SK-N-SH (cell line): Measurements from ENCODE around the gene MCM8. TPM values are rescaled to one million over a fixed set of nuclear protein-coding genes. Genes with fewer than 3 reads are reported as not detected.
"Not testable (repeated sequence)": the region's sequence is repeated elsewhere in the genome, so short reads cannot be mapped to it uniquely, and the experiment has no call there.

Source experiments
- CTCF ChIA-PET: fragments of 300-600, 350-600 bp; formaldehyde crosslinking; extraction: SDS; loops from one replicate; lab custom pipeline; 2021; lab: Yijun Ruan, JAX
- POLR2A ChIA-PET: fragments of 350-600 bp; sonication (Branson Sonifier 250); formaldehyde crosslinking; extraction: SDS; loops from one replicate; lab custom pipeline; 2020; ENCODE audit warnings: antibody characterized with exemption, inconsistent platforms; lab: Yijun Ruan, JAX
- DNase-seq: peaks from one replicate; pipeline ENCODE4 v3.0.0; 2012
- H2AFZ ChIP-seq: fragments of 200-600 bp; sonication (generic); 2 replicates; pipeline ENCODE4 v1.8.1; 2016; ENCODE audit warnings: antibody characterized with exemption, mild to moderate bottlenecking, low read depth
- H3F3A ChIP-seq: fragments of 200-600 bp; sonication (generic); replicated peaks from 2 replicates; pipeline ENCODE3; 2016; ENCODE audit warnings: antibody characterized with exemption, mild to moderate bottlenecking; ENCODE audit not compliant: insufficient read depth
- H3K27ac ChIP-seq, 2 experiments: fragments of 200-500 bp in 1 of 2; fragments of 200-600 bp in 1 of 2; sonication (Bioruptor generic) in 1 of 2; sonication (generic), shearing (Covaris generic) in 1 of 2; 2 replicates each; pipeline versions ENCODE4 v1.5.1 to v1.6.1; 2014 to 2016; ENCODE audit warnings: low read depth in 2 of 2, inconsistent platforms in 1 of 2, low read length in 1 of 2, mild to moderate bottlenecking in 1 of 2, mixed read lengths in 1 of 2
- H3K27me3 ChIP-seq: fragments of 200-600 bp; sonication (generic), shearing (Covaris generic); 2 replicates; pipeline ENCODE4 v1.6.1; 2016; ENCODE audit warnings: mixed run types; ENCODE audit not compliant: insufficient read depth
- H3K36me3 ChIP-seq, 2 experiments: fragments of 200-500 bp in 1 of 2; fragments of 200-600 bp in 1 of 2; sonication (Bioruptor generic) in 1 of 2; sonication (generic) in 1 of 2; replicated peaks in 1 of 2; 2 replicates each; pipeline versions ENCODE3 to v1.5.1; 2014 to 2016; ENCODE audit warnings: low read length in 1 of 2, mild to moderate bottlenecking in 1 of 2; ENCODE audit not compliant: insufficient read depth in 2 of 2, control insufficient read depth in 1 of 2
- H3K4me1 ChIP-seq, 2 experiments: fragments of 200-500 bp in 1 of 2; fragments of 200-600 bp in 1 of 2; sonication (Bioruptor generic) in 1 of 2; sonication (generic), shearing (Covaris generic) in 1 of 2; 2 replicates each; pipeline versions ENCODE4 v1.5.1 to v1.6.1; 2014 to 2016; ENCODE audit warnings: low read depth in 1 of 2, low read length in 1 of 2, mixed run types in 1 of 2; ENCODE audit not compliant: insufficient read depth in 2 of 2, control insufficient read depth in 1 of 2
- H3K4me2 ChIP-seq: fragments of 200-600 bp; sonication (generic), shearing (Covaris generic); 2 replicates; pipeline ENCODE4 v1.6.1; 2017; ENCODE audit warnings: mixed run types
- H3K4me3 ChIP-seq, 2 experiments: fragments of 200-500 bp in 1 of 2; fragments of 200-600 bp in 1 of 2; sonication (Bioruptor generic) in 1 of 2; sonication (generic), shearing (Covaris generic) in 1 of 2; 2 replicates each; pipeline versions ENCODE4 v1.5.1 to v1.8.1; 2014 to 2016; ENCODE audit warnings: low read depth in 2 of 2, inconsistent platforms in 1 of 2, low read length in 1 of 2, mild to moderate bottlenecking in 1 of 2, mixed read lengths in 1 of 2, moderate library complexity in 1 of 2
- H3K79me2 ChIP-seq: fragments of 200-600 bp; sonication (generic); 2 replicates; pipeline ENCODE4 v1.8.1; 2017; ENCODE audit warnings: mild to moderate bottlenecking; ENCODE audit not compliant: insufficient read depth
- H3K9ac ChIP-seq: fragments of 200-600 bp; sonication (generic); 2 replicates; pipeline ENCODE4 v1.6.1; 2017; ENCODE audit warnings: mixed run types
- H3K9me2 ChIP-seq: fragments of 200-600 bp; sonication (generic); 2 replicates; pipeline ENCODE4 v1.6.1; 2017; ENCODE audit warnings: mixed run types
- H3K9me3 ChIP-seq: fragments of 200-600 bp; sonication (generic); 2 replicates; pipeline ENCODE4 v1.6.1; 2017; ENCODE audit warnings: mixed run types, mild to moderate bottlenecking, moderate library complexity
- H4K20me1 ChIP-seq: fragments of 200-600 bp; sonication (generic); 2 replicates; pipeline ENCODE4 v1.6.1; 2017; ENCODE audit warnings: mild to moderate bottlenecking, mixed run types; ENCODE audit not compliant: insufficient read depth
- CTCF ChIP-seq: fragments of 200-600 bp; sonication (generic); IDR thresholded peaks from 2 replicates; pipeline ENCODE4 v1.6.1; 2017; ENCODE audit warnings: antibody characterized with exemption, mild to moderate bottlenecking, moderate library complexity
- GABPA ChIP-seq: IDR thresholded peaks from 2 replicates; pipeline ENCODE4 v1.4.0; 2012; ENCODE audit warnings: low read depth, mild to moderate bottlenecking
- GATA2 ChIP-seq: sonication (generic); formaldehyde crosslinking; IDR thresholded peaks from 2 replicates; pipeline ENCODE4 v1.5.0; 2020; ENCODE audit warnings: mild to moderate bottlenecking, missing genetic modification reagents
- PBX3 ChIP-seq: IDR thresholded peaks from 2 replicates; pipeline ENCODE4; 2012
- REST ChIP-seq: IDR thresholded peaks from 2 replicates; pipeline ENCODE4 v1.6.1; 2012; ENCODE audit warnings: mild to moderate bottlenecking, low read depth, low read length, moderate library complexity
- SMC3 ChIP-seq: IDR thresholded peaks from 2 replicates; pipeline ENCODE4 v1.6.1; 2012; ENCODE audit warnings: low read depth, low read length, improper control_type of control experiment
- USF2 ChIP-seq: fragments of 150-350 bp; IDR thresholded peaks from 2 replicates; pipeline ENCODE4 v1.6.1; 2017; ENCODE audit warnings: antibody characterized with exemption, low read length, low read depth, borderline replicate concordance
- WGBS: methylation state at CpG from one replicate; pipeline ENCODE4 v1.1.6; 2017; ENCODE audit warnings: low lambda C conversion rate; 5-methylcytosine and 5-hydroxymethylcytosine counted together
- polyA plus RNA-seq, 3 experiments: library from polyadenylated mRNA; depleted of rRNA; stranded (reverse); fragments of >200 nt; gene quantifications; 2 replicates each; pipeline ENCODE4 v1.2.3, GENCODE V29; 2012

MCM8 gene
- polyA plus RNA-seq, 1 of the 3 experiments (the other 2 are of a cell fraction) = 4.0 TPM

- TF ChIP-seq USF2 = no peak
- no peak for TF ChIP-seq PBX3
- no peak for TF ChIP-seq SMC3
- no peak for TF ChIP-seq GATA2
- TF ChIP-seq REST = no peak
- no peak for TF ChIP-seq CTCF
- no peak for TF ChIP-seq GABPA
- Histone ChIP-seq H2AFZ (no peak overlapping the region), H3K9ac (no peak overlapping the region), H3K27me3 (no peaks in the 10 kb centered on the region), H3F3A (no peaks in the 10 kb centered on the region), H4K20me1 (peaks cover 8% of the 10 kb centered on the region), H3K27ac (no peak overlapping the region), H3K36me3 (peaks cover 22 to 33% of the 10 kb centered on the region in 2 experiments), H3K9me2 (no peaks in the 10 kb centered on the region), H3K9me3 (no peaks in the 10 kb centered on the region), H3K79me2 (peaks cover 33% of the 10 kb centered on the region), H3K4me1 (no peaks in the 10 kb centered on the region), H3K4me3 (no peak overlapping the region), H3K4me2 (no peak overlapping the region)
- ChIA-PET CTCF (no interaction called here), POLR2A (interaction anchor here (0.6 to 0.7 kb wide), 2 partner anchors 52 to 213 kb away, joined by 3 read pairs; no protein-coding TSS in a partner anchor)
- DNase-seq = no peak
- WGBS = 94% methylated on average over 6 of the region's 6 CpGs
Measured at GRCh38 chr20:6030453-6031080, 80.1 kb downstream of the MCM8 start.

- H3K9me2 ChIP-seq, H3K4me1 ChIP-seq, CTCF ChIA-PET, H3K27me3 ChIP-seq, H3K9me3 ChIP-seq, H3K9ac ChIP-seq, H4K20me1 ChIP-seq, H3K4me2 ChIP-seq, H2AFZ ChIP-seq, H3K4me3 ChIP-seq, H3K27ac ChIP-seq, DNase-seq, POLR2A ChIA-PET, H3F3A ChIP-seq: not testable (repeated sequence)
- peaks cover 12% of the 10 kb centered on the region for H3K79me2 ChIP-seq
- peaks cover 40% of the 10 kb centered on the region in 2 experiments for H3K36me3 ChIP-seq
- 96% methylated on average over 8 of the region's 8 CpGs for WGBS
Measured at GRCh38 chr20:6032907-6033306, 82.5 kb downstream of the MCM8 start.
